NCI-H187 treated with DMSO at 0.1 percent for 48 hours (cell line): ENCODE results near the gene RRAS2.
"Not testable (repeated sequence)": the region's sequence is repeated elsewhere in the genome, so short reads cannot be mapped to it uniquely, and the experiment has no call there.

ENCODE experiments used
- DNase-seq: peaks from one replicate; lab custom pipeline; 2025; lab: John Stamatoyannopoulos, UW

The RRAS2 gene

GRCh38 chr11:14306481-14306880 lies 52.5 kb downstream of the RRAS2 start:
- no peak for DNase-seq

- DNase-seq: no peak
Observed at GRCh38 chr11:14305649-14306048, 53.3 kb downstream of the RRAS2 start.

GRCh38 chr11:14304601-14305000 lies 54.4 kb downstream of the RRAS2 start:
- no peak for DNase-seq

GRCh38 chr11:14300661-14301304 lies 58.2 kb downstream of the RRAS2 start:
- no peak for DNase-seq

GRCh38 chr11:14299921-14300320 lies 59.1 kb downstream of the RRAS2 start:
- DNase-seq: no peak

GRCh38 chr11:14290422-14290821 lies 68.6 kb downstream of the RRAS2 start:
- no peak for DNase-seq

- no peak for DNase-seq
Observed at GRCh38 chr11:14288189-14288935, 70.6 kb downstream of the RRAS2 start.

GRCh38 chr11:14278869-14279268 lies 80.1 kb downstream of the RRAS2 start:
- not testable (repeated sequence) for DNase-seq

GRCh38 chr11:14275076-14275475 lies 83.9 kb downstream of the RRAS2 start:
- no peak for DNase-seq

- DNase-seq: no peak
Observed at GRCh38 chr11:14273895-14274294, 85.1 kb downstream of the RRAS2 start.

GRCh38 chr11:14270690-14271542 lies 88.1 kb downstream of the RRAS2 start:
- no peak for DNase-seq

GRCh38 chr11:14269692-14270573 lies 89.0 kb downstream of the RRAS2 start:
- DNase-seq: no peak

GRCh38 chr11:14267861-14268635 lies 90.9 kb downstream of the RRAS2 start:
- DNase-seq: no peak

- DNase-seq: no peak
Observed at GRCh38 chr11:14266622-14267021, 92.4 kb downstream of the RRAS2 start.

- no peak for DNase-seq
Observed at GRCh38 chr11:14264966-14265365, 94.0 kb downstream of the RRAS2 start.

GRCh38 chr11:14262271-14262846 lies 96.6 kb downstream of the RRAS2 start:
- no peak for DNase-seq

GRCh38 chr11:14261066-14261465 lies 97.9 kb downstream of the RRAS2 start:
- DNase-seq: no peak

GRCh38 chr11:14259878-14260277 lies 99.1 kb downstream of the RRAS2 start:
- no peak for DNase-seq

GRCh38 chr11:14259186-14259784 lies 99.7 kb downstream of the RRAS2 start:
- no peak for DNase-seq
